Panc1 (cell line): ENCODE data around the gene KIAA2012.

Experiments
- POLR2AphosphoS5 ChIP-seq: IDR thresholded peaks from 2 replicates; pipeline ENCODE4 v1.6.1; 2012; ENCODE audit warnings: mild to moderate bottlenecking, low read depth, low read length, moderate library complexity
- REST ChIP-seq, 2 experiments: IDR thresholded peaks; 2 replicates each; pipeline ENCODE4 v1.6.1; 2011 to 2012; ENCODE audit warnings: low read depth in 2 of 2, control low read depth in 1 of 2, low read length in 1 of 2, mild to moderate bottlenecking in 1 of 2, moderate library complexity in 1 of 2; ENCODE audit not compliant: insufficient read depth in 1 of 2
- TF ChIP-seq, protein P1 (sequence below): fragments of 450-650 bp; IDR thresholded peaks from 2 replicates; pipeline ENCODE4 v1.5.1; 2017; ENCODE audit warnings: mild to moderate bottlenecking

GRCh38 chr2:202208526-202208925 is 135.5 kb downstream of the KIAA2012 start:
- TF ChIP-seq, protein P1, sequence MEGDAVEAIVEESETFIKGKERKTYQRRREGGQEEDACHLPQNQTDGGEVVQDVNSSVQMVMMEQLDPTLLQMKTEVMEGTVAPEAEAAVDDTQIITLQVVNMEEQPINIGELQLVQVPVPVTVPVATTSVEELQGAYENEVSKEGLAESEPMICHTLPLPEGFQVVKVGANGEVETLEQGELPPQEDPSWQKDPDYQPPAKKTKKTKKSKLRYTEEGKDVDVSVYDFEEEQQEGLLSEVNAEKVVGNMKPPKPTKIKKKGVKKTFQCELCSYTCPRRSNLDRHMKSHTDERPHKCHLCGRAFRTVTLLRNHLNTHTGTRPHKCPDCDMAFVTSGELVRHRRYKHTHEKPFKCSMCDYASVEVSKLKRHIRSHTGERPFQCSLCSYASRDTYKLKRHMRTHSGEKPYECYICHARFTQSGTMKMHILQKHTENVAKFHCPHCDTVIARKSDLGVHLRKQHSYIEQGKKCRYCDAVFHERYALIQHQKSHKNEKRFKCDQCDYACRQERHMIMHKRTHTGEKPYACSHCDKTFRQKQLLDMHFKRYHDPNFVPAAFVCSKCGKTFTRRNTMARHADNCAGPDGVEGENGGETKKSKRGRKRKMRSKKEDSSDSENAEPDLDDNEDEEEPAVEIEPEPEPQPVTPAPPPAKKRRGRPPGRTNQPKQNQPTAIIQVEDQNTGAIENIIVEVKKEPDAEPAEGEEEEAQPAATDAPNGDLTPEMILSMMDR = no peak
- TF ChIP-seq POLR2AphosphoS5 = no peak
- no peak for TF ChIP-seq REST (IDR thresholded peaks at IDR 0.05; ENCODE audit: insufficient read depth in 1 of 2, low read depth in 2 of 2, low read length in 1 of 2)
